D341Med (cell line): ENCODE results near the gene CIROP.

Experiments used
- DNase-seq: peaks from one replicate; pipeline ENCODE4 v3.0.0; 2012; ENCODE audit warnings: low spot score

CIROP gene

GRCh38 chr14:23066855-23067744 lies 37.7 kb downstream of the CIROP start:
- DNase-seq = no peak

- DNase-seq = no peak
Measured at GRCh38 chr14:23066368-23066767, 38.4 kb downstream of the CIROP start.

GRCh38 chr14:23063601-23064000 lies 41.2 kb downstream of the CIROP start:
- DNase-seq = no peak

GRCh38 chr14:23062002-23062401 lies 42.8 kb downstream of the CIROP start:
- no peak for DNase-seq

- DNase-seq = no peak
Measured at GRCh38 chr14:23060536-23061260, 44.1 kb downstream of the CIROP start.

- DNase-seq = no peak
Measured at GRCh38 chr14:23058654-23059504, 45.9 kb downstream of the CIROP start.

- peak; percentile 90 for DNase-seq
Measured at GRCh38 chr14:23057757-23058653, 46.8 kb downstream of the CIROP start.

GRCh38 chr14:23056956-23057756 lies 47.6 kb downstream of the CIROP start, which contains the start of gene CDH24:
CDH24 (minus strand) TSS chr14:23057520; CDS start chr14:23055733, 1,787 bp downstream.
- peak; percentile 87 for DNase-seq

- peak; percentile 86 for DNase-seq
Measured at GRCh38 chr14:23056145-23056955, 48.4 kb downstream of the CIROP start.

- DNase-seq = no peak
Measured at GRCh38 chr14:23055621-23056144, 49.1 kb downstream of the CIROP start.

GRCh38 chr14:23055147-23055550 lies 49.6 kb downstream of the CIROP start:
- DNase-seq = no peak

GRCh38 chr14:23054000-23054811 lies 50.6 kb downstream of the CIROP start:
- peak; percentile 60 for DNase-seq

- no peak for DNase-seq
Measured at GRCh38 chr14:23053426-23053825, 51.4 kb downstream of the CIROP start.

- DNase-seq = no peak
Measured at GRCh38 chr14:23052671-23053070, 52.1 kb downstream of the CIROP start.

- DNase-seq = peak; percentile 81
Measured at GRCh38 chr14:23052182-23052623, 52.6 kb downstream of the CIROP start.

- DNase-seq = no peak
Measured at GRCh38 chr14:23051141-23052057, 53.4 kb downstream of the CIROP start.
